IMR-90 (cell line): Measurements from ENCODE around the gene THEM4. TPM values are rescaled to one million over a fixed set of nuclear protein-coding genes. Genes with fewer than 3 reads are reported as not detected.

ENCODE experiments used
- ATAC-seq: fragments of 200-7000 bp; cut with Tn5 transposase; 2 replicates; pipeline ENCODE4 v1.9.1; 2020; ENCODE audit warnings: low read depth, mild to moderate bottlenecking, moderate library complexity
- BruUV-seq: library from RNA; stranded (reverse); fragments of 400-500 nt; replicated peaks from 2 replicates; lab custom pipeline; 2021; lab: Mats Ljungman, UMichigan
- CTCF ChIA-PET: fragments of 300-600 bp; formaldehyde crosslinking; extraction: SDS; loops from one replicate; lab custom pipeline; 2021; ENCODE audit warnings: antibody characterized with exemption; lab: Yijun Ruan, JAX
- POLR2A ChIA-PET: fragments of 300-600 bp; sonication (Branson Sonifier 250); formaldehyde crosslinking; loops from one replicate; lab custom pipeline; 2022; ENCODE audit warnings: antibody characterized with exemption; ENCODE audit not compliant: unreplicated experiment; lab: Charles Lee
- DNase-seq: peaks from one replicate; pipeline ENCODE4 v3.0.0; 2013
- H2AFZ ChIP-seq: replicated peaks from 2 replicates; pipeline ENCODE3; 2013; ENCODE audit warnings: low read length, mild to moderate bottlenecking; ENCODE audit not compliant: poor library complexity
- H2AK5ac ChIP-seq: 2 replicates; pipeline ENCODE4 v1.6.1; 2013; ENCODE audit warnings: low read depth, low read length, inconsistent platforms
- H2AK9ac ChIP-seq: replicated peaks from 2 replicates; pipeline ENCODE3; 2013; ENCODE audit warnings: mild to moderate bottlenecking, low read depth, low read length, moderate library complexity; ENCODE audit not compliant: poor library complexity
- H2BK120ac ChIP-seq: 2 replicates; pipeline ENCODE4 v1.6.1; 2013; ENCODE audit warnings: low read depth, low read length, inconsistent platforms
- H2BK15ac ChIP-seq: 3 replicates; pipeline ENCODE4 v1.6.1; 2013; ENCODE audit warnings: low read depth, low read length, inconsistent platforms
- H2BK20ac ChIP-seq: 2 replicates; pipeline ENCODE4 v1.6.1; 2013; ENCODE audit warnings: low read depth, mild to moderate bottlenecking, inconsistent platforms, low read length, moderate library complexity
- H2BK5ac ChIP-seq: 2 replicates; pipeline ENCODE4 v1.6.1; 2013; ENCODE audit warnings: mild to moderate bottlenecking, low read depth, low read length, inconsistent platforms; ENCODE audit not compliant: poor library complexity, severe bottlenecking
- H3K14ac ChIP-seq: replicated peaks from 2 replicates; pipeline ENCODE4 v1.6.1; 2013; ENCODE audit warnings: low read depth, low read length, inconsistent platforms
- H3K18ac ChIP-seq: 2 replicates; pipeline ENCODE4 v1.6.1; 2013; ENCODE audit warnings: low read depth, low read length, control low read depth
- H3K23ac ChIP-seq: 2 replicates; pipeline ENCODE4 v1.6.1; 2013; ENCODE audit warnings: low read depth, low read length, inconsistent platforms
- H3K27ac ChIP-seq: 2 replicates; pipeline ENCODE4 v1.5.1; 2013; ENCODE audit warnings: mild to moderate bottlenecking, control low read depth, low read length; ENCODE audit not compliant: insufficient read depth
- H3K27me3 ChIP-seq: 2 replicates; pipeline ENCODE4 v1.6.1; 2013; ENCODE audit warnings: low read length; ENCODE audit not compliant: control insufficient read depth, insufficient read depth
- H3K36me3 ChIP-seq: 2 replicates; pipeline ENCODE4 v1.6.1; 2013; ENCODE audit warnings: low read length, mixed read lengths; ENCODE audit not compliant: control insufficient read depth, insufficient read depth
- H3K4ac ChIP-seq: 2 replicates; pipeline ENCODE4 v1.6.1; 2013; ENCODE audit warnings: low read depth, low read length, inconsistent platforms
- H3K4me1 ChIP-seq: 2 replicates; pipeline ENCODE4 v1.6.1; 2013; ENCODE audit warnings: low read length, mixed read lengths; ENCODE audit not compliant: control insufficient read depth, insufficient read depth
- H3K4me2 ChIP-seq: 2 replicates; pipeline ENCODE4 v1.6.1; 2013; ENCODE audit warnings: low read depth, mild to moderate bottlenecking, control low read depth, low read length, moderate library complexity
- H3K4me3 ChIP-seq: 2 replicates; pipeline ENCODE4 v1.5.1; 2013; ENCODE audit warnings: low read depth, mild to moderate bottlenecking, control low read depth, low read length, moderate library complexity; ENCODE audit not compliant: insufficient read depth
- H3K56ac ChIP-seq: 2 replicates; pipeline ENCODE4 v1.6.1; 2013; ENCODE audit warnings: low read length, inconsistent platforms; ENCODE audit not compliant: insufficient read depth; ENCODE audit errors: extremely low read depth
- H3K79me1 ChIP-seq, 2 experiments: 2 replicates each; pipeline ENCODE4 v1.6.1; 2013; ENCODE audit warnings: low read length in 2 of 2, inconsistent platforms in 1 of 2, low read depth in 1 of 2
- H3K9ac ChIP-seq: 2 replicates; pipeline ENCODE4 v1.6.1; 2013; ENCODE audit warnings: low read depth, low read length, control low read depth
- H3K9me1 ChIP-seq: 2 replicates; pipeline ENCODE4 v1.6.1; 2013; ENCODE audit warnings: low read length, inconsistent platforms; ENCODE audit not compliant: insufficient read depth
- H3K9me3 ChIP-seq: 2 replicates; pipeline ENCODE4 v1.6.1; 2013; ENCODE audit warnings: low read length; ENCODE audit not compliant: control insufficient read depth, insufficient read depth
- H4K20me1 ChIP-seq: 2 replicates; pipeline ENCODE4 v1.6.1; 2013; ENCODE audit warnings: low read length, inconsistent platforms; ENCODE audit not compliant: insufficient read depth
- H4K5ac ChIP-seq: 2 replicates; pipeline ENCODE4 v1.6.1; 2013; ENCODE audit warnings: mild to moderate bottlenecking, low read depth, low read length, control low read depth
- H4K8ac ChIP-seq, 2 experiments: 2 replicates each; pipeline ENCODE4 v1.6.1; 2013; ENCODE audit warnings: low read depth in 2 of 2, low read length in 2 of 2, control low read depth in 1 of 2, inconsistent platforms in 1 of 2
- H4K91ac ChIP-seq: 2 replicates; pipeline ENCODE4 v1.6.1; 2013; ENCODE audit warnings: low read depth, low read length, inconsistent platforms; ENCODE audit not compliant: insufficient read depth
- BHLHE40 ChIP-seq: fragments of 150-350 bp; IDR thresholded peaks from 2 replicates; pipeline ENCODE4 v1.6.1; 2016; ENCODE audit warnings: mild to moderate bottlenecking, low read depth, low read length
- CEBPB ChIP-seq: IDR thresholded peaks from 2 replicates; pipeline ENCODE4 v1.6.1; 2012; ENCODE audit warnings: low read depth, low read length, improper control_type of control experiment
- CHD1 ChIP-seq: IDR thresholded peaks from 2 replicates; pipeline ENCODE4 v1.6.1; 2012; ENCODE audit warnings: low read depth, low read length, improper control_type of control experiment
- FOS ChIP-seq: fragments of 150-350 bp; IDR thresholded peaks from 2 replicates; pipeline ENCODE4 v1.6.1; 2016; ENCODE audit warnings: low read depth, low read length
- MAFK ChIP-seq: IDR thresholded peaks from 2 replicates; pipeline ENCODE4 v1.6.1; 2012; ENCODE audit warnings: low read depth, low read length, improper control_type of control experiment
- MAZ ChIP-seq: IDR thresholded peaks from 2 replicates; pipeline ENCODE4 v1.6.1; 2012; ENCODE audit warnings: low read depth, mild to moderate bottlenecking, low read length, improper control_type of control experiment, moderate library complexity, borderline replicate concordance
- MXI1 ChIP-seq: IDR thresholded peaks from 2 replicates; pipeline ENCODE4 v1.6.1; 2012; ENCODE audit warnings: low read depth, mild to moderate bottlenecking, low read length, moderate library complexity, borderline replicate concordance
- NFE2L2 ChIP-seq: fragments of 150-350 bp; IDR thresholded peaks from 2 replicates; pipeline ENCODE4 v1.6.1; 2016; ENCODE audit warnings: low read depth, mild to moderate bottlenecking, low read length
- POLR2A ChIP-seq: IDR thresholded peaks from 2 replicates; pipeline ENCODE4 v1.6.1; 2012; ENCODE audit warnings: mild to moderate bottlenecking, low read depth, low read length
- RAD21 ChIP-seq: IDR thresholded peaks from 2 replicates; pipeline ENCODE4 v1.6.1; 2012; ENCODE audit warnings: low read length, improper control_type of control experiment
- RCOR1 ChIP-seq: IDR thresholded peaks from 2 replicates; pipeline ENCODE4 v1.6.1; 2012; ENCODE audit warnings: mild to moderate bottlenecking, low read length, improper control_type of control experiment; ENCODE audit not compliant: insufficient replicate concordance
- RFX5 ChIP-seq: IDR thresholded peaks from 2 replicates; pipeline ENCODE4 v1.8.0; 2012; ENCODE audit warnings: low read depth, mild to moderate bottlenecking, low read length, moderate library complexity
- SMC3 ChIP-seq: fragments of 150-350 bp; IDR thresholded peaks from 2 replicates; pipeline ENCODE4 v1.6.1; 2016; ENCODE audit warnings: low read depth, mild to moderate bottlenecking, antibody characterized with exemption, low read length, moderate library complexity
- USF2 ChIP-seq: fragments of 150-350 bp; IDR thresholded peaks from 2 replicates; pipeline ENCODE4 v1.6.1; 2017; ENCODE audit warnings: mild to moderate bottlenecking, antibody characterized with exemption, low read length, low read depth
- WGBS, 2 experiments: methylation state at CpG; one replicate each; pipeline versions ENCODE4 v1.1.5 to v1.1.7; 2013; ENCODE audit warnings: missing lambda C conversion rate in 2 of 2; ENCODE audit not compliant: insufficient read length in 1 of 2; ENCODE audit errors: extremely low coverage in 2 of 2; 5-methylcytosine and 5-hydroxymethylcytosine counted together
- dilution Hi-C: fragments of 300-500 bp; cut with HindIII; formaldehyde crosslinking; loops from one replicate; pipeline ENCODE4 v1.14.3; 2018; ENCODE audit warnings: low sequenced_read_pairs; ENCODE audit not compliant: unreplicated experiment
- in situ Hi-C: fragments of 300-500 bp; cut with MboI; formaldehyde crosslinking; loops from 3 replicates; pipeline ENCODE4 v1.14.3; 2019; ENCODE audit warnings: low sequenced_read_pairs, inconsistent platforms, mixed read lengths
- intact Hi-C: fragments of 100-400 bp; cut with micrococcal nuclease; formaldehyde crosslinking; loops from 2 replicates; pipeline ENCODE4 v1.10.0; 2022
- polyA plus RNA-seq, 3 experiments: library from polyadenylated mRNA; depleted of rRNA; stranded (reverse); fragments of >200 nt; gene quantifications; 2 replicates each; pipeline ENCODE4 v1.2.3, GENCODE V29; 2012; ENCODE audit warnings: low replicate concordance in 1 of 3
- total RNA-seq: library from RNA; depleted of rRNA; stranded (reverse); fragments of >200 nt; gene quantifications from 2 replicates; pipeline ENCODE4 v1.2.3, GENCODE V29; 2012
- TF ChIP-seq, protein P1 (sequence below): fragments of 150-350 bp; IDR thresholded peaks from 2 replicates; pipeline ENCODE4 v1.6.1; 2016; ENCODE audit warnings: low read depth, mild to moderate bottlenecking, low read length, moderate library complexity, borderline replicate concordance
- TF ChIP-seq, protein P2 (sequence below): conservative IDR thresholded peaks from 2 replicates; pipeline ENCODE4 v1.5.1; 2012; ENCODE audit warnings: mild to moderate bottlenecking, low read depth, low read length, improper control_type of control experiment

The THEM4 gene
- total and polyA plus RNA-seq, 2 of the 4 experiments (the other 2 are of a cell fraction), result 7.3 to 15.7 TPM

DNA sequence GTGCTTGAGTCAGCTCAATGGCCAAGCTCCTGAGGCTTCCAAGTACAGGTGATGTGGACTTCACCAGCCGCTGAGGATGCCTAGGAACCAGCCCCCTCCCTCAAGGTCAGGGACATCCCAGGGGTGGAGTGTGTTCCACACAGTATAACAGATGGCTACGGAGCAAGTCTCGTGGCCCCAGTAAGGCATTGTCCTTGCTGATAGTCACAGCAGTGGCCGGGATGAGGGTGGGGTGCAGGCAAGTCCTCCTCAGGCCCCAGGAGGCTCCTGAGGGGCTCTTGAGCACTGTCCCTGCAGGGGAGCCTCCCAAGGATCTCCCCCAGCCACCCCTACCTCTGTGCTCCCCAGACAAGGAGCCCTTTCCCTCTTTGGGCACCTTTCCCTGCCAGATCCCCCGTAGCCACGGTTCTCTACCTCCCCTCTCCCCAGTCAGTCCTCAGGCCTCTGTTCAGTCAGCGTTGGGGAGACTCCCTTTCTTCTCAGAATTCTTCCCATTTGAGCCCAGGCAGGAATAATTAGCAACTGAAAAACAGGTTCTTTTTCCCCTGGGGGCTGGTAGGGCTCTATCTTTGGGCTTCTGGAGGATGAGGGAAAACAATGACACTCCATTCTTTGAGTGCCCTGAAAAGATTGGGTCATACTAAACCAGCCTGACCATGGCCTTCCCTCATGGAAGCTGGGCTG lies 48.7 kb downstream of the THEM4 start:
- Histone ChIP-seq H3K4me1 (peaks cover 1% of the 10 kb centered on the region; the same call in 1 of the 2 replicates), H2BK5ac (no peak overlapping the region), H2AFZ (peak overlapping the region; percentile 32), H3K4me2 (no peak overlapping the region), H3K36me3 (no peaks in the 10 kb centered on the region), H3K4ac (no peak overlapping the region), H3K9me1 (peaks cover 4% of the 10 kb centered on the region; the same call in 1 of the 2 replicates), H4K5ac (no peak overlapping the region), H2AK5ac (no peak overlapping the region), H2BK15ac (no peak overlapping the region), H4K8ac (no peak overlapping the region), H2BK20ac (no peak overlapping the region), H4K20me1 (no peaks in the 10 kb centered on the region), H3K79me1 (no peaks in the 10 kb centered on the region), H3K56ac (no peak overlapping the region), H3K14ac (no peak overlapping the region), H3K4me3 (no peak overlapping the region), H3K23ac (no peak overlapping the region), H4K91ac (no peak overlapping the region), H2BK120ac (no peak overlapping the region), H3K27ac (no peak overlapping the region), H3K18ac (no peak overlapping the region), H3K9me3 (no peaks in the 10 kb centered on the region), H2AK9ac (no peak overlapping the region), H3K27me3 (peaks cover 26% of the 10 kb centered on the region), H3K9ac (no peak overlapping the region)
- dilution Hi-C loops, result no loop called here
- BruUV-seq, result no TSS peak
- in situ Hi-C loops, result no loop called here
- TF ChIP-seq CEBPB, result no peak
- TF ChIP-seq NFE2L2, result no peak
- TF ChIP-seq MXI1, result no peak
- no peak for TF ChIP-seq FOS
- TF ChIP-seq, protein P1, sequence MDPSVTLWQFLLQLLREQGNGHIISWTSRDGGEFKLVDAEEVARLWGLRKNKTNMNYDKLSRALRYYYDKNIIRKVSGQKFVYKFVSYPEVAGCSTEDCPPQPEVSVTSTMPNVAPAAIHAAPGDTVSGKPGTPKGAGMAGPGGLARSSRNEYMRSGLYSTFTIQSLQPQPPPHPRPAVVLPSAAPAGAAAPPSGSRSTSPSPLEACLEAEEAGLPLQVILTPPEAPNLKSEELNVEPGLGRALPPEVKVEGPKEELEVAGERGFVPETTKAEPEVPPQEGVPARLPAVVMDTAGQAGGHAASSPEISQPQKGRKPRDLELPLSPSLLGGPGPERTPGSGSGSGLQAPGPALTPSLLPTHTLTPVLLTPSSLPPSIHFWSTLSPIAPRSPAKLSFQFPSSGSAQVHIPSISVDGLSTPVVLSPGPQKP, result no peak
- no peak for TF ChIP-seq USF2
- TF ChIP-seq RFX5, result no peak
- TF ChIP-seq RCOR1, result no peak
- TF ChIP-seq MAFK, result no peak
- TF ChIP-seq, protein P2, sequence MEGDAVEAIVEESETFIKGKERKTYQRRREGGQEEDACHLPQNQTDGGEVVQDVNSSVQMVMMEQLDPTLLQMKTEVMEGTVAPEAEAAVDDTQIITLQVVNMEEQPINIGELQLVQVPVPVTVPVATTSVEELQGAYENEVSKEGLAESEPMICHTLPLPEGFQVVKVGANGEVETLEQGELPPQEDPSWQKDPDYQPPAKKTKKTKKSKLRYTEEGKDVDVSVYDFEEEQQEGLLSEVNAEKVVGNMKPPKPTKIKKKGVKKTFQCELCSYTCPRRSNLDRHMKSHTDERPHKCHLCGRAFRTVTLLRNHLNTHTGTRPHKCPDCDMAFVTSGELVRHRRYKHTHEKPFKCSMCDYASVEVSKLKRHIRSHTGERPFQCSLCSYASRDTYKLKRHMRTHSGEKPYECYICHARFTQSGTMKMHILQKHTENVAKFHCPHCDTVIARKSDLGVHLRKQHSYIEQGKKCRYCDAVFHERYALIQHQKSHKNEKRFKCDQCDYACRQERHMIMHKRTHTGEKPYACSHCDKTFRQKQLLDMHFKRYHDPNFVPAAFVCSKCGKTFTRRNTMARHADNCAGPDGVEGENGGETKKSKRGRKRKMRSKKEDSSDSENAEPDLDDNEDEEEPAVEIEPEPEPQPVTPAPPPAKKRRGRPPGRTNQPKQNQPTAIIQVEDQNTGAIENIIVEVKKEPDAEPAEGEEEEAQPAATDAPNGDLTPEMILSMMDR, result no peak
- no peak for TF ChIP-seq POLR2A
- no peak for TF ChIP-seq SMC3
- no peak for TF ChIP-seq CHD1
- no peak for TF ChIP-seq BHLHE40
- TF ChIP-seq RAD21, result no peak
- TF ChIP-seq MAZ, result no peak
- ChIA-PET POLR2A (no interaction called here), CTCF (no interaction called here)
- no CpG with 5 or more reads among the region's 7 CpGs for WGBS, 2 experiments
- DNase-seq (no peak), ATAC-seq (no peak)
- intact Hi-C loops, result no loop called here
